ENCODE measurements around the gene BDH1.
"Not testable (repeated sequence)": the region's sequence is repeated elsewhere in the genome, so short reads cannot be mapped to it uniquely, and the experiment has no call there.

BDH1 gene

GRCh38 chr3:197577366-197578074 lies 21.8 kb upstream of the BDH1 start:
- Histone ChIP-seq H3K4me2 (ENCODE audit: low read depth, low read length, poor library complexity, severe bottlenecking) (no peak overlapping the region), H3K79me2 (ENCODE audit: insufficient read depth, low read length) (no peaks in the 10 kb centered on the region), H3K9me3 (ENCODE audit: insufficient read depth, low read depth, low read length) (no peaks in the 10 kb centered on the region), H2AFZ (ENCODE audit: low read length) (no peak overlapping the region), H3K9me2 (replicated peaks; ENCODE audit: low read depth, low read length) (no peaks in the 10 kb centered on the region), H3K9ac (ENCODE audit: low read depth, low read length, poor library complexity, severe bottlenecking) (no peak overlapping the region), H3K27me3 (ENCODE audit: insufficient read depth, low read length, poor library complexity, severe bottlenecking) (no peaks in the 10 kb centered on the region), H3K4me3 (ENCODE audit: low read length, poor library complexity, severe bottlenecking) (no peak overlapping the region), H3K36me3 (ENCODE audit: insufficient read depth, low read length) (no peaks in the 10 kb centered on the region), H3F3A (ENCODE audit: low read depth) (no peaks in the 10 kb centered on the region), H3K4me1 (ENCODE audit: insufficient read depth, low read length, poor library complexity, severe bottlenecking) (no peaks in the 10 kb centered on the region), H4K20me1 (ENCODE audit: insufficient read depth, low read length, poor library complexity, severe bottlenecking) (no peaks in the 10 kb centered on the region)
- TF ChIP-seq CTCF (conservative IDR thresholded peaks at IDR 0.05; ENCODE audit: low read length): no peak
- TF ChIP-seq EZH2phosphoT487 (IDR thresholded peaks at IDR 0.05; ENCODE audit: borderline replicate concordance): no peak

- Histone ChIP-seq H3K27me3 (ENCODE audit: insufficient read depth, low read length, poor library complexity, severe bottlenecking) (no peaks in the 10 kb centered on the region), H3K9me2 (replicated peaks; ENCODE audit: low read depth, low read length) (no peaks in the 10 kb centered on the region), H3F3A (ENCODE audit: low read depth) (no peaks in the 10 kb centered on the region), H3K9me3 (ENCODE audit: insufficient read depth, low read depth, low read length) (no peaks in the 10 kb centered on the region), H3K4me1 (ENCODE audit: insufficient read depth, low read length, poor library complexity, severe bottlenecking) (no peaks in the 10 kb centered on the region), H3K4me2 (ENCODE audit: low read depth, low read length, poor library complexity, severe bottlenecking) (no peak overlapping the region), H2AFZ (ENCODE audit: low read length) (no peak overlapping the region), H4K20me1 (ENCODE audit: insufficient read depth, low read length, poor library complexity, severe bottlenecking) (no peaks in the 10 kb centered on the region), H3K79me2 (ENCODE audit: insufficient read depth, low read length) (no peaks in the 10 kb centered on the region), H3K4me3 (ENCODE audit: low read length, poor library complexity, severe bottlenecking) (no peak overlapping the region), H3K36me3 (ENCODE audit: insufficient read depth, low read length) (no peaks in the 10 kb centered on the region), H3K9ac (ENCODE audit: low read depth, low read length, poor library complexity, severe bottlenecking) (no peak overlapping the region)
- TF ChIP-seq EZH2phosphoT487 (IDR thresholded peaks at IDR 0.05; ENCODE audit: borderline replicate concordance) (no peak), CTCF (conservative IDR thresholded peaks at IDR 0.05; ENCODE audit: low read length) (no peak)
Observed at GRCh38 chr3:197576838-197577237, 21.1 kb upstream of the BDH1 start.

- Histone ChIP-seq H3K4me3 (ENCODE audit: low read length, poor library complexity, severe bottlenecking) (no peak overlapping the region), H2AFZ (ENCODE audit: low read length) (no peak overlapping the region), H3K4me2 (ENCODE audit: low read depth, low read length, poor library complexity, severe bottlenecking) (no peak overlapping the region), H3F3A (ENCODE audit: low read depth) (no peaks in the 10 kb centered on the region), H3K9me2 (replicated peaks; ENCODE audit: low read depth, low read length) (no peaks in the 10 kb centered on the region), H3K4me1 (ENCODE audit: insufficient read depth, low read length, poor library complexity, severe bottlenecking) (no peaks in the 10 kb centered on the region), H3K36me3 (ENCODE audit: insufficient read depth, low read length) (no peaks in the 10 kb centered on the region), H3K27me3 (ENCODE audit: insufficient read depth, low read length, poor library complexity, severe bottlenecking) (no peaks in the 10 kb centered on the region), H3K9ac (ENCODE audit: low read depth, low read length, poor library complexity, severe bottlenecking) (no peak overlapping the region), H3K79me2 (ENCODE audit: insufficient read depth, low read length) (no peaks in the 10 kb centered on the region), H4K20me1 (ENCODE audit: insufficient read depth, low read length, poor library complexity, severe bottlenecking) (no peaks in the 10 kb centered on the region), H3K9me3 (ENCODE audit: insufficient read depth, low read depth, low read length) (no peaks in the 10 kb centered on the region)
- TF ChIP-seq EZH2phosphoT487 (IDR thresholded peaks at IDR 0.05; ENCODE audit: borderline replicate concordance) (no peak), CTCF (conservative IDR thresholded peaks at IDR 0.05; ENCODE audit: low read length) (no peak)
Observed at GRCh38 chr3:197575362-197575761, 19.6 kb upstream of the BDH1 start.

- not testable (repeated sequence) for H3K4me3 ChIP-seq (ENCODE audit: low read length, poor library complexity, severe bottlenecking); H3F3A ChIP-seq (ENCODE audit: low read depth); H3K4me2 ChIP-seq (ENCODE audit: low read depth, low read length, poor library complexity, severe bottlenecking)
Observed at GRCh38 chr3:197574396-197574991, 18.7 kb upstream of the BDH1 start.

More at GRCh38 chr3:197574396-197574991, 18.7 kb upstream of the BDH1 start:
- not testable (repeated sequence) for H3K9ac ChIP-seq (ENCODE audit: low read depth, low read length, poor library complexity, severe bottlenecking); H4K20me1 ChIP-seq (ENCODE audit: insufficient read depth, low read length, poor library complexity, severe bottlenecking); H3K79me2 ChIP-seq (ENCODE audit: insufficient read depth, low read length); H3K27me3 ChIP-seq (ENCODE audit: insufficient read depth, low read length, poor library complexity, severe bottlenecking); H3K4me1 ChIP-seq (ENCODE audit: insufficient read depth, low read length, poor library complexity, severe bottlenecking); H3K9me2 ChIP-seq (replicated peaks; ENCODE audit: low read depth, low read length); H2AFZ ChIP-seq (ENCODE audit: low read length); H3K36me3 ChIP-seq (ENCODE audit: insufficient read depth, low read length); H3K9me3 ChIP-seq (ENCODE audit: insufficient read depth, low read depth, low read length)
